Neural cell (in vitro differentiated cells): ENCODE data around the gene CIROP. TPM values are rescaled to one million over a fixed set of nuclear protein-coding genes. Genes with fewer than 3 reads are reported as not detected.

Experiments
- H2AFZ ChIP-seq: fragments of 200-600, 300-800 bp; sonication (generic), shearing (Covaris generic); 2 replicates; pipeline ENCODE4 v1.6.0; 2014; ENCODE audit warnings: low read depth, mild to moderate bottlenecking, antibody characterized with exemption, low read length, moderate library complexity
- H3F3A ChIP-seq: fragments of 200-600 bp; shearing (Covaris generic); 2 replicates; pipeline ENCODE4 v1.6.1; 2016; ENCODE audit warnings: mild to moderate bottlenecking, moderate library complexity, mixed read lengths, antibody characterized with exemption, low read length; ENCODE audit not compliant: insufficient read depth, poor library complexity, severe bottlenecking
- H3K27ac ChIP-seq: fragments of 200-600, 300-800 bp; sonication (generic), shearing (Covaris generic); 2 replicates; pipeline ENCODE4 v1.5.1; 2014; ENCODE audit warnings: mild to moderate bottlenecking, low read length, moderate library complexity
- H3K27me3 ChIP-seq: fragments of 300-800, 200-600 bp; sonication (generic), shearing (Covaris generic); 2 replicates; pipeline ENCODE4 v1.6.0; 2014; ENCODE audit warnings: mild to moderate bottlenecking, low read depth, low read length, moderate library complexity; ENCODE audit not compliant: insufficient read depth
- H3K36me3 ChIP-seq: fragments of 300-800, 200-600 bp; sonication (generic), shearing (Covaris generic); 2 replicates; pipeline ENCODE4 v1.5.1; 2014; ENCODE audit warnings: mild to moderate bottlenecking, antibody characterized with exemption, low read length, moderate library complexity; ENCODE audit not compliant: insufficient read depth
- H3K4me2 ChIP-seq: fragments of 300-800, 200-600 bp; sonication (generic), shearing (Covaris generic); 2 replicates; pipeline ENCODE4 v1.6.0; 2014; ENCODE audit warnings: mild to moderate bottlenecking, low read length
- H3K4me3 ChIP-seq: fragments of 300-800, 200-600 bp; sonication (generic), shearing (Covaris generic); 2 replicates; pipeline ENCODE4 v1.5.1; 2014; ENCODE audit warnings: mild to moderate bottlenecking, low read length, moderate library complexity
- H3K79me2 ChIP-seq: fragments of 200-600 bp; shearing (Covaris generic); replicated peaks from 2 replicates; pipeline ENCODE4 v1.6.0; 2014; ENCODE audit warnings: mild to moderate bottlenecking, low read length, moderate library complexity; ENCODE audit not compliant: insufficient read depth
- H3K9ac ChIP-seq: fragments of 300-800, 200-600 bp; sonication (generic), shearing (Covaris generic); 2 replicates; pipeline ENCODE4 v1.6.1; 2016; ENCODE audit warnings: mild to moderate bottlenecking, low read length, mixed read lengths
- H3K9me2 ChIP-seq: fragments of 200-600 bp; shearing (Covaris generic); 2 replicates; pipeline ENCODE4 v1.6.1; 2016; ENCODE audit warnings: mild to moderate bottlenecking, low read length, mixed read lengths; ENCODE audit not compliant: insufficient read depth
- H3K9me3 ChIP-seq: fragments of 200-600, 300-800 bp; sonication (generic), shearing (Covaris generic); 2 replicates; pipeline ENCODE4 v1.6.1; 2016; ENCODE audit warnings: mild to moderate bottlenecking, mixed run types, low read length, moderate library complexity, mixed read lengths
- H4K20me1 ChIP-seq: fragments of 200-600 bp; shearing (Covaris generic); 2 replicates; pipeline ENCODE4 v1.6.1; 2016; ENCODE audit warnings: mild to moderate bottlenecking, mixed run types; ENCODE audit not compliant: insufficient read depth
- EP300 ChIP-seq: fragments of 450-650 bp; conservative IDR thresholded peaks from 2 replicates; pipeline ENCODE4 v1.6.1; 2014; ENCODE audit warnings: antibody characterized with exemption, mild to moderate bottlenecking, moderate library complexity; ENCODE audit not compliant: poor library complexity, severe bottlenecking
- EZH2 ChIP-seq: fragments of 200-600, 300-800 bp; shearing (Covaris generic), sonication (generic); IDR thresholded peaks from 2 replicates; pipeline ENCODE4 v1.6.1; 2014; ENCODE audit warnings: antibody characterized with exemption, low read length, borderline replicate concordance, mild to moderate bottlenecking; ENCODE audit not compliant: insufficient read depth, poor library complexity, severe bottlenecking
- MXI1 ChIP-seq: fragments of 450-650 bp; conservative IDR thresholded peaks from 2 replicates; pipeline ENCODE4 v1.6.1; 2014; ENCODE audit warnings: antibody characterized with exemption, mild to moderate bottlenecking; ENCODE audit not compliant: poor library complexity, severe bottlenecking
- POLR2AphosphoS5 ChIP-seq: IDR thresholded peaks from 2 replicates; pipeline ENCODE4 v1.6.1; 2012
- RAD21 ChIP-seq: fragments of 450-650 bp; conservative IDR thresholded peaks from 2 replicates; pipeline ENCODE4 v1.6.1; 2014; ENCODE audit warnings: antibody characterized with exemption, mild to moderate bottlenecking, moderate library complexity
- SMC3 ChIP-seq: fragments of 450-650 bp; conservative IDR thresholded peaks from 2 replicates; pipeline ENCODE4 v1.6.1; 2014; ENCODE audit warnings: antibody characterized with exemption, mild to moderate bottlenecking, moderate library complexity; ENCODE audit not compliant: poor library complexity
- TAF1 ChIP-seq: IDR thresholded peaks from 2 replicates; pipeline ENCODE4 v1.6.1; 2012; ENCODE audit warnings: low read depth
- polyA plus RNA-seq: library from polyadenylated mRNA; depleted of rRNA; stranded (reverse); fragments of >200 nt; gene quantifications from 2 replicates; pipeline ENCODE4 v1.2.3, GENCODE V29; 2014
- TF ChIP-seq, protein P1 (sequence below): IDR thresholded peaks from 2 replicates; pipeline ENCODE4 v1.6.1; 2012; ENCODE audit warnings: borderline replicate concordance
- TF ChIP-seq, protein P2 (sequence below): fragments of 450-650 bp; IDR thresholded peaks from 2 replicates; pipeline ENCODE4 v1.5.1; 2014; ENCODE audit warnings: antibody characterized with exemption, mild to moderate bottlenecking, moderate library complexity; ENCODE audit not compliant: poor library complexity, severe bottlenecking

Gene CIROP
- polyA plus RNA-seq, 1 donor from 2014 or later, result not detected

DNA sequence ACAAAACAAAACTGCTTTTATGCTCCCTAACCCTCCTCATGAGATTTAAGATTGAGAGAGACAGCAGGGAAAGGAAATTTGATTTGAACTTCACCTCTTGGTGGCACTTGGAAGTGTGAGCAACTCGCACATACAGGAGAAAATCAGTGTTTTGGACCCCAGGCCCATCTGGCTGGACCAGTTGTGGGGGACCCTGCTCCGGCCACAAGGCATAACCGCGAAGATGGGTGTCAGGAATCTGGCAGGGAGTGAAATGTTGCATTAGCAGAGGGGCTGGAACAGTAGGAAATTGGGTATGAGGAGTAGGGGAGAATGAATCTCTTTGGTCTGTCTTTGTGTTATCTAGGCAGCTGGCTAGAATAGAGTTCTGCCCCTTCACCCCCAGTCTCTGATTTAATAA lies 1.2 kb downstream of the CIROP start:
- Histone ChIP-seq H3K9me3 (no peaks in the 10 kb centered on the region), H3K4me3 (no peak overlapping the region), H3K79me2 (no peaks in the 10 kb centered on the region), H3K36me3 (no peaks in the 10 kb centered on the region), H3K27ac (no peak overlapping the region), H3K27me3 (no peaks in the 10 kb centered on the region), H4K20me1 (no peaks in the 10 kb centered on the region), H3F3A (no peaks in the 10 kb centered on the region), H2AFZ (no peak overlapping the region), H3K9ac (no peak overlapping the region), H3K9me2 (no peaks in the 10 kb centered on the region), H3K4me2 (no peak overlapping the region)
- no peak for TF ChIP-seq RAD21
- TF ChIP-seq EZH2, result no peak
- TF ChIP-seq SMC3, result no peak
- TF ChIP-seq, protein P1, sequence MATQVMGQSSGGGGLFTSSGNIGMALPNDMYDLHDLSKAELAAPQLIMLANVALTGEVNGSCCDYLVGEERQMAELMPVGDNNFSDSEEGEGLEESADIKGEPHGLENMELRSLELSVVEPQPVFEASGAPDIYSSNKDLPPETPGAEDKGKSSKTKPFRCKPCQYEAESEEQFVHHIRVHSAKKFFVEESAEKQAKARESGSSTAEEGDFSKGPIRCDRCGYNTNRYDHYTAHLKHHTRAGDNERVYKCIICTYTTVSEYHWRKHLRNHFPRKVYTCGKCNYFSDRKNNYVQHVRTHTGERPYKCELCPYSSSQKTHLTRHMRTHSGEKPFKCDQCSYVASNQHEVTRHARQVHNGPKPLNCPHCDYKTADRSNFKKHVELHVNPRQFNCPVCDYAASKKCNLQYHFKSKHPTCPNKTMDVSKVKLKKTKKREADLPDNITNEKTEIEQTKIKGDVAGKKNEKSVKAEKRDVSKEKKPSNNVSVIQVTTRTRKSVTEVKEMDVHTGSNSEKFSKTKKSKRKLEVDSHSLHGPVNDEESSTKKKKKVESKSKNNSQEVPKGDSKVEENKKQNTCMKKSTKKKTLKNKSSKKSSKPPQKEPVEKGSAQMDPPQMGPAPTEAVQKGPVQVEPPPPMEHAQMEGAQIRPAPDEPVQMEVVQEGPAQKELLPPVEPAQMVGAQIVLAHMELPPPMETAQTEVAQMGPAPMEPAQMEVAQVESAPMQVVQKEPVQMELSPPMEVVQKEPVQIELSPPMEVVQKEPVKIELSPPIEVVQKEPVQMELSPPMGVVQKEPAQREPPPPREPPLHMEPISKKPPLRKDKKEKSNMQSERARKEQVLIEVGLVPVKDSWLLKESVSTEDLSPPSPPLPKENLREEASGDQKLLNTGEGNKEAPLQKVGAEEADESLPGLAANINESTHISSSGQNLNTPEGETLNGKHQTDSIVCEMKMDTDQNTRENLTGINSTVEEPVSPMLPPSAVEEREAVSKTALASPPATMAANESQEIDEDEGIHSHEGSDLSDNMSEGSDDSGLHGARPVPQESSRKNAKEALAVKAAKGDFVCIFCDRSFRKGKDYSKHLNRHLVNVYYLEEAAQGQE, result no peak
- TF ChIP-seq, protein P2, sequence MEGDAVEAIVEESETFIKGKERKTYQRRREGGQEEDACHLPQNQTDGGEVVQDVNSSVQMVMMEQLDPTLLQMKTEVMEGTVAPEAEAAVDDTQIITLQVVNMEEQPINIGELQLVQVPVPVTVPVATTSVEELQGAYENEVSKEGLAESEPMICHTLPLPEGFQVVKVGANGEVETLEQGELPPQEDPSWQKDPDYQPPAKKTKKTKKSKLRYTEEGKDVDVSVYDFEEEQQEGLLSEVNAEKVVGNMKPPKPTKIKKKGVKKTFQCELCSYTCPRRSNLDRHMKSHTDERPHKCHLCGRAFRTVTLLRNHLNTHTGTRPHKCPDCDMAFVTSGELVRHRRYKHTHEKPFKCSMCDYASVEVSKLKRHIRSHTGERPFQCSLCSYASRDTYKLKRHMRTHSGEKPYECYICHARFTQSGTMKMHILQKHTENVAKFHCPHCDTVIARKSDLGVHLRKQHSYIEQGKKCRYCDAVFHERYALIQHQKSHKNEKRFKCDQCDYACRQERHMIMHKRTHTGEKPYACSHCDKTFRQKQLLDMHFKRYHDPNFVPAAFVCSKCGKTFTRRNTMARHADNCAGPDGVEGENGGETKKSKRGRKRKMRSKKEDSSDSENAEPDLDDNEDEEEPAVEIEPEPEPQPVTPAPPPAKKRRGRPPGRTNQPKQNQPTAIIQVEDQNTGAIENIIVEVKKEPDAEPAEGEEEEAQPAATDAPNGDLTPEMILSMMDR, result no peak
- TF ChIP-seq POLR2AphosphoS5, result no peak
- TF ChIP-seq MXI1, result no peak
- TF ChIP-seq EP300, result no peak
- TF ChIP-seq TAF1, result no peak

DNA sequence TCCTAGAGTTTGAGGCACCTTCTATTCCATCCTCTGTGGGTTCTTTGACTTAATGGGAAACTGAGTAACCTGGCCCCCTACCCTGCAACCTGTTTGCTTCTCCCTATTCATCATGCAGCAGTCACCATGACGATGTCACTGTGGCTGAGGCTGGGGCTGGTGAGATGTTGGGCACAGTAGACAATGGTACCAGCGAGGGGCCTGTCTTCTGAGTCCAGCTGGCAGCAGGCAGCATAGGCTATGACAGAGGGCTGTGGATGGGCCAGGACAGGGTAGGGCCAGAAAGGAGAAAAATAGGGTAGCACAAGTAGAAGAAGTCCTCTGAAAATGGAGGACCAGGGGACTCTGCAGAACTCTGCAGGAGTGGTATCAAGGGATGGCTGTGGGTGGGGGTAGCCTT lies 2.0 kb downstream of the CIROP start:
- Histone ChIP-seq H3K4me3 (no peak overlapping the region), H4K20me1 (no peaks in the 10 kb centered on the region), H3K27me3 (no peaks in the 10 kb centered on the region), H3F3A (no peaks in the 10 kb centered on the region), H3K36me3 (no peaks in the 10 kb centered on the region), H3K27ac (no peak overlapping the region), H3K9me3 (no peaks in the 10 kb centered on the region), H3K9me2 (no peaks in the 10 kb centered on the region), H3K79me2 (no peaks in the 10 kb centered on the region), H3K4me2 (no peak overlapping the region), H3K9ac (no peak overlapping the region), H2AFZ (no peak overlapping the region)
- TF ChIP-seq, protein P1, result no peak
- TF ChIP-seq SMC3 (no peak), MXI1 (no peak), EP300 (no peak), EZH2 (no peak), TAF1 (no peak), RAD21 (no peak), POLR2AphosphoS5 (no peak)
- TF ChIP-seq, protein P2, result no peak
